Ovary (tissue), 3 donors: ENCODE measurements around the gene TMBIM4.

ENCODE experiments used
- CTCF ChIP-seq, 3 donors: fragments of 450-650 bp in 2 of 3; fragments of 200-600 bp in 1 of 3; IDR thresholded peaks; one replicate each; pipeline versions ENCODE4 v1.5.1 to v1.8.0; 2016 to 2022; ENCODE audit warnings: antibody characterized with exemption in 3 of 3, mild to moderate bottlenecking in 1 of 3
- POLR2A ChIP-seq: fragments of 450-650 bp; IDR thresholded peaks from one replicate; pipeline ENCODE4 v1.6.1; 2017; ENCODE audit warnings: antibody characterized with exemption, mild to moderate bottlenecking, moderate library complexity
- donor health status: DM: no; HTN: no; CAD: no.

GRCh38 chr12:66191547-66192126 is 21.8 kb upstream of the TMBIM4 start:
- TF ChIP-seq CTCF (IDR thresholded peaks at IDR 0.05) = no peak
- TF ChIP-seq POLR2A = no peak
